Measurements from ENCODE around the gene SLC22A6.

GRCh38 chr11:62962391-62962790 is 22.4 kb downstream of the SLC22A6 start:
- TF ChIP-seq, protein P1, sequence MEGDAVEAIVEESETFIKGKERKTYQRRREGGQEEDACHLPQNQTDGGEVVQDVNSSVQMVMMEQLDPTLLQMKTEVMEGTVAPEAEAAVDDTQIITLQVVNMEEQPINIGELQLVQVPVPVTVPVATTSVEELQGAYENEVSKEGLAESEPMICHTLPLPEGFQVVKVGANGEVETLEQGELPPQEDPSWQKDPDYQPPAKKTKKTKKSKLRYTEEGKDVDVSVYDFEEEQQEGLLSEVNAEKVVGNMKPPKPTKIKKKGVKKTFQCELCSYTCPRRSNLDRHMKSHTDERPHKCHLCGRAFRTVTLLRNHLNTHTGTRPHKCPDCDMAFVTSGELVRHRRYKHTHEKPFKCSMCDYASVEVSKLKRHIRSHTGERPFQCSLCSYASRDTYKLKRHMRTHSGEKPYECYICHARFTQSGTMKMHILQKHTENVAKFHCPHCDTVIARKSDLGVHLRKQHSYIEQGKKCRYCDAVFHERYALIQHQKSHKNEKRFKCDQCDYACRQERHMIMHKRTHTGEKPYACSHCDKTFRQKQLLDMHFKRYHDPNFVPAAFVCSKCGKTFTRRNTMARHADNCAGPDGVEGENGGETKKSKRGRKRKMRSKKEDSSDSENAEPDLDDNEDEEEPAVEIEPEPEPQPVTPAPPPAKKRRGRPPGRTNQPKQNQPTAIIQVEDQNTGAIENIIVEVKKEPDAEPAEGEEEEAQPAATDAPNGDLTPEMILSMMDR (conservative IDR thresholded peaks at IDR 0.05; ENCODE audit: low read length) = no peak
- no peak for TF ChIP-seq EZH2phosphoT487 (IDR thresholded peaks at IDR 0.05; ENCODE audit: borderline replicate concordance)

Measured in Loucy (cell line).